Kidney capillary endothelial cell (primary cell): ENCODE data around the gene TFF2.

Source experiments
- DNase-seq: peaks from one replicate; pipeline ENCODE4 v3.0.0-alpha.2; 2018; ENCODE audit warnings: low spot score

The TFF2 gene

DNA sequence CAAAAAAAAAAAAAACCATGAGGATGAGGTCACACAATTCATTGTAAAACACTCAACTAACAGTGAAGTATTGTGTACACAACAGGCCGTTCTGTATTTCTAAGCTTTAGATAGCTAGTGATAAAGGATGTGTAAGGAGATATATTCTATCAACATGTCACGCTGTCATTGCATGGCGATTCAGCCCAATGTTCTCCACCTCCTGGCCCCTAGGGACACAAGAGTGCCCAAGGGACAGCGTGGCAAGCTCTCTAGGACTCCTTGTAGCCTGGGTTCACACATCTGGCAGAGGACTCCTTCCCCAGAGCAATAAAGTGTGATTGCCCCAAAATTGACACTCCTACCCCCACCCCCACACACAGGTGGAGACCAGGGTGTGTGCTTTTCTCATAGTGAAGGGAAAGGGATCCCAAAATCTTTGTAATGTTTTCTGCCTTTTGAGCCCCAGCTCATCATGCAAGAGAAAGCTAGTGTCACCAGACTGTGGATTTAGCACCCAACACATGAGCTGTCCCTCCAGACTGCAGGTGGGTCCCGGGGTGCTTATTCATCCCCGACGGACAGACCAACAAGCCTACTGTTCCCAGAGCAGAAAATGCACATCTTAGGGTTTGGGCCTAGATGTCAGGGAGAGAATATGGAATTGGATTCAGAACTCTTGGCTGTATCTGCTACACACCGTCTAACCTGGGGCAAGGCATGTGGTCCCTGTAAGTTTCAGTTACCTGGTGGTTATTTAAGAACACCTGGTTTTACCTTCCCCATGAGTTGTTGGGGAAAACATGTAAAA is 33.6 kb upstream of the TFF2 start:
- DNase-seq, result no peak

- no peak for DNase-seq
These were observed 32.5 kb upstream of the TFF2 start for GRCh38 chr21:42383331-42383730.

GRCh38 chr21:42382915-42383314 is 32.1 kb upstream of the TFF2 start:
- no peak for DNase-seq

DNA sequence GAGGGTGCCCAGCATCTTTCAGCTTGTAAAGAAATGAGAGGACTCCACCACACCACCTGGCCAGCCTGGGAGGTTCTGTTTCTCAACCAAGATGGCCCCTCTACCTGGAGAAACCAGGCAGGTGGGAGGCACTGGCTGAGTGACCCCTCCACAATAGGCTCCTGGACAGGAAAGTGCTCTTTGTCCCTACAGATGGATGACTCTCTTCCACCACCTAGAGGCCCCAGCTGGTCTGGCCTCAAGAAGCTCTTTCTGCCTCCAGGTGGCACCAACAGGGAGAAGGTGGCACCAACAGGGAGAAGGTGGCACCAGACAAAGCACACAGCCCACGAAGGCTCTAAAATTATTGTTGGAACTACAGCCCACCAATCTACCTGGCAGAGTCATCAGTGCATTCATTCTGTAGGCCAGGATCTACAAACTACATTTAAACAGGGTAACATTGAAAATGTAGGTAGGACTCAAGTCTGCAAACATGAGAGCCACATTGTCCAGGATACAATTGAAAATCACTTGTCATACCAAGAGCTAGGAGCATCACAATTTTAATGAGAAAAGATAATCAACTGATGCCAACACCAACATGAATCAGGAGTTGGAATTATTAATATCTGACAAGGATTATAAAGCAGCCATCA is 30.7 kb upstream of the TFF2 start:
- DNase-seq, result peak; percentile 23

GRCh38 chr21:42379426-42380215 is 28.8 kb upstream of the TFF2 start:
- DNase-seq, result no peak

DNA sequence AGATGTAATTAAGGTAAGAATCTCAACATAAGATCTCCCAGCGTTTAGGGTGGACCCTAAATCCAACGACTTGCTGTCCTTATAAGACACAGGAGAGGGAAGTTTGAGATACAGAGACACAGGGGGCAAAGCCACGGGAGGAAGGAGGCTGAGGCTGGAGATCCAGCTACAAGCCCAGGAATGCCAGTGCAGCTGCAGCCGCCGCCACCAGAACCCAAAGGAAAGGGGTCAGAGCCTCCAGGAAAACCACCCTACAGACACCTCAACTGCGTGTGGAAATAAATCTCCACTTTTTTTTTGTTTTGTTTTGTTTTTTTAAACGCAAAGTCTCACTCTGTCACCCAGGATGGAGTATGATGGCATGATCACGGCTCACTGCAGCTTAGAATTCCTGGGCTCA is 27.6 kb upstream of the TFF2 start:
- no peak for DNase-seq

GRCh38 chr21:42377951-42378340 is 27.2 kb upstream of the TFF2 start:
- DNase-seq, result no peak

DNA sequence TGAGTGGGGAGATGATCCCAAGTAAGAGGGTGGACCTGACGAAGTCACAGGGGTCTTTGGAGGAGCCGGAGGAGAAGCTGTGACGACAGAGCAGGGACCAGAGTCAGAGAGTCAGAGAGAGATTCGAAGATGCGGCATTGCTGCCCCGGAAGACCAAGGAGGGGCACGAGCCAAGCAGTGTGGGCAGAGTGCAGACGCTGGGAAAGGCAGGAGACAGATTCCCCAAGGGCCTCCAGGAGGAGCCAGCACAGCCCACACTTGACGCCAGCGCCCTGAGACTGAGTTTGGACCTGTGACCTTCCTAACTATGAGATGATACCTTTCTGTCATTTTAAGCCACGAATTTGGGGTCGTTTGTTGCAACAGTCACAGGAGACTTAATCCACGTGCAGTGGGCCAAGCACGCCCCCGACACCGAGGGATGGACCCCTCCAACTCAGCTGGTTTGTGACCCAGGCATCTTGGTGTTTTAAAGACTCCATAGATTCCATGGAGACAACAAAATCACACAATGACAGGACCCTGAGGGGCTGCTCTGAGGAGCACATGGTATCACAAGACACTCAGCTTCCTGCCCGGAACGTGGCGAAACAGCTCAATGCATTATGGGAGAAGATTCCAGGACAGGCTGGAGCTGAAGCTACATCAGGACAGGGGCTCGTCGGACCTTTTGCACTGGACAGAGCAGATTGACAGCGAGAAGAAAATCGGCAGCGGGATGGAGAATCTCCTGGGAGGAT is 26.6 kb upstream of the TFF2 start:
- no peak for DNase-seq

- DNase-seq, result no peak
These were observed 25.7 kb upstream of the TFF2 start for GRCh38 chr21:42376338-42376982.

GRCh38 chr21:42375966-42376337 is 25.2 kb upstream of the TFF2 start:
- DNase-seq, result no peak

GRCh38 chr21:42375506-42375905 is 24.7 kb upstream of the TFF2 start:
- no peak for DNase-seq

GRCh38 chr21:42374864-42375499 is 24.2 kb upstream of the TFF2 start:
- DNase-seq, result no peak

GRCh38 chr21:42374457-42374856 is 23.7 kb upstream of the TFF2 start:
- DNase-seq, result no peak

DNA sequence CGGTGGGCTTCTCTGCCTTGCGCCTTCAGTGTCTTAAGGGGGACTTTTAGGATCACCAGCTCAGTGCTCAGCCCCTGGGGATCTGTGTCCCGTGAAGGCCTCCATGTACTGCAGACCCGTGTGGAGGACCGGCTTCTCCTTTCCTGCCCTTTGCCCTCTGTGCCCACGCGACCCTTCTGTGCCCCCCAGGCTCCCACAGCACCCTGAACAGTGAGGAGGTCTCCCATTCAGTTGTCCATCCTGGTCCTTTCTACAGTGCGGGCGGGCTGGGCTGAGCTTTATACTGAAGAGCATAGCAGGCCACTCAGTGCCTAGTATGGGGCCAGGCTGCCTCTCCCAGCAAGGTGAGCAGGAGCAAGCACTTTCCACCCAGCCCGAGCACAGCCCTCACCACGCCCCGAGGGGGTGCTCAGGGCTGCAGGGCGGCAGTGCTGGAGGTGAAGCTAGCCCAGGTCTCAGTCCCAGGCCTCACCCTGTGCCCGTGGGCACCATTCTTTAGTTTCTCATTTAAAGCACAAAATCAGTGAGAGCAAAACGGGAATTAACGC is 23.2 kb upstream of the TFF2 start:
- no peak for DNase-seq

DNA sequence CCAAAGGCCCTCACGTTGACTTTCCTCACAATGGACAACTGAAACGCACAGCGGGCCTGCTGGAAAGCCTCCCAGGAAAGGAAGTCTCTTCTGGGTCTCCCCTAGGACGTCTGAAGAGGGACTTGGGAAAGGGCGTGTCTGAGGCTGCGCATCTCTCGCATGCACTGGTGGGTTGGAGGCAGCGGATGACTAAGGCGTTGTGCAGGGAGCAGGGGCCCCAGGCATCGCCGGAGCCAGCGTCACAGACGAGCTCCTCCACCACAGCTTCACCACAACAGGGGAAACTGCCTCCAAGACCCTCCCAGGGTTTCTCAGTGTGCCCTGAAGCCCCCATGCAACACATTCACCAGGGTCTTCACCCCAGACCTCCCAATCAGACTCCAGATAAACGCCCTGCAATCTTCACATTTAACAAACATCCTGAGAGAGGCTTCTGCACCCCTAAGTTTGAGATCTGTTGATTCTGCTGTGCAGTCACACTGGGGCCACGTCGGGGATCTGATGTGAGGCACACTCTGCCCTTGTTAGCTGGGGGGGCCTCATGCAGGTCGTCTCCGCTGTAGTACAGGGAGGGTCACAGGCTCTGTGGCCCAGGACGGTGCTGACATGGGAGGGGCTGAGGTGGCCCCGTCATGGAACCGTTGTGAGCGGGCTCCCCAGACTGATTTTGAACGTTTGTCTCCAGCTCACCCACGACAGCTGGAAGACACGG is 22.6 kb upstream of the TFF2 start:
- DNase-seq, result no peak

GRCh38 chr21:42370894-42371654 is 20.3 kb upstream of the TFF2 start:
- DNase-seq, result no peak

GRCh38 chr21:42369821-42370220 is 19.0 kb upstream of the TFF2 start:
- no peak for DNase-seq

- DNase-seq, result no peak
These were observed 16.8 kb upstream of the TFF2 start for GRCh38 chr21:42367367-42368165.
